SK-N-SH treated with all-trans-retinoic acid at 6 μM for 48 hours (cell line): ENCODE measurements around the gene TBC1D16.

Source experiments
- ATAC-seq: fragments of 200-7000 bp; cut with Tn5 transposase; 3 replicates; pipeline ENCODE4 v1.9.1; 2020; ENCODE audit warnings: mild to moderate bottlenecking, moderate library complexity
- ARNTL ChIP-seq: fragments of 450-650 bp; formaldehyde crosslinking; IDR thresholded peaks from 2 replicates; pipeline ENCODE4 v1.5.0; 2020; ENCODE audit warnings: low read depth, mild to moderate bottlenecking, moderate library complexity, borderline replicate concordance
- BACH2 ChIP-seq: fragments of 250-450 bp; sonication (Bioruptor Pico); IDR thresholded peaks from 2 replicates; pipeline ENCODE4 v1.9.0; 2021; ENCODE audit warnings: mild to moderate bottlenecking, borderline replicate concordance
- CREB5 ChIP-seq: fragments of 250-450 bp; sonication (Bioruptor Pico); IDR thresholded peaks from 2 replicates; pipeline ENCODE4 v1.5.1; 2020; ENCODE audit warnings: low read depth, mild to moderate bottlenecking, moderate library complexity
- CSDC2 ChIP-seq: fragments of 250-450 bp; sonication (Bioruptor Pico); IDR thresholded peaks from 2 replicates; pipeline ENCODE4 v1.5.0; 2020; ENCODE audit warnings: mild to moderate bottlenecking, moderate library complexity
- CSRNP3 ChIP-seq: fragments of 250-450 bp; sonication (Bioruptor Pico); IDR thresholded peaks from 2 replicates; pipeline ENCODE4 v1.5.1; 2021; ENCODE audit warnings: mild to moderate bottlenecking, moderate library complexity
- GLIS3 ChIP-seq: fragments of 250-450 bp; sonication (Bioruptor Pico); IDR thresholded peaks from 2 replicates; pipeline ENCODE4 v1.5.0; 2020; ENCODE audit warnings: mild to moderate bottlenecking, moderate library complexity
- ISL1 ChIP-seq: fragments of 250-450 bp; sonication (Bioruptor Pico); IDR thresholded peaks from 2 replicates; pipeline ENCODE4 v2.1.2; 2022; ENCODE audit warnings: mild to moderate bottlenecking, moderate library complexity
- OSR1 ChIP-seq: fragments of 250-450 bp; sonication (Bioruptor Pico); IDR thresholded peaks from 2 replicates; pipeline ENCODE4 v1.8.0; 2022; ENCODE audit warnings: moderate library complexity, mild to moderate bottlenecking, inconsistent platforms
- POU6F1 ChIP-seq: fragments of 250-450 bp; sonication (Bioruptor Pico); IDR thresholded peaks from 2 replicates; pipeline ENCODE4 v1.8.0; 2021; ENCODE audit warnings: low read depth, mild to moderate bottlenecking, moderate library complexity, borderline replicate concordance
- RARB ChIP-seq: fragments of 250-450 bp; sonication (Bioruptor Pico); IDR thresholded peaks from 2 replicates; pipeline ENCODE4 v1.8.0; 2021; ENCODE audit warnings: mild to moderate bottlenecking, moderate library complexity
- TCF4 ChIP-seq: fragments of 250-450 bp; sonication (Bioruptor Pico); IDR thresholded peaks from 2 replicates; pipeline ENCODE4 v1.8.0; 2021; ENCODE audit warnings: mild to moderate bottlenecking, moderate library complexity, borderline replicate concordance
- TOX ChIP-seq: fragments of 250-450 bp; sonication (Bioruptor Pico); IDR thresholded peaks from 2 replicates; pipeline ENCODE4 v1.8.0; 2021; ENCODE audit warnings: mild to moderate bottlenecking, moderate library complexity, borderline replicate concordance
- TSHZ2 ChIP-seq: fragments of 250-450 bp; sonication (Bioruptor Pico); IDR thresholded peaks from 2 replicates; pipeline ENCODE4 v1.5.0; 2020; ENCODE audit warnings: mild to moderate bottlenecking, moderate library complexity
- ZC3H10 ChIP-seq: fragments of 250-450 bp; sonication (Bioruptor Pico); IDR thresholded peaks from 2 replicates; pipeline ENCODE4 v1.5.1; 2021; ENCODE audit warnings: mild to moderate bottlenecking, moderate library complexity
- ZFP3 ChIP-seq: fragments of 250-450 bp; sonication (Bioruptor Pico); IDR thresholded peaks from 2 replicates; pipeline ENCODE4 v1.5.0; 2020; ENCODE audit warnings: mild to moderate bottlenecking, moderate library complexity
- ZFP30 ChIP-seq: fragments of 450-650 bp; formaldehyde crosslinking; IDR thresholded peaks from 2 replicates; pipeline ENCODE4 v1.5.0; 2022; ENCODE audit warnings: mild to moderate bottlenecking, moderate library complexity
- ZNF565 ChIP-seq: fragments of 450-650 bp; formaldehyde crosslinking; conservative IDR thresholded peaks from 2 replicates; pipeline ENCODE4 v1.5.0; 2020; ENCODE audit warnings: low read depth, mild to moderate bottlenecking, moderate library complexity
- ZNF8 ChIP-seq: fragments of 450-650 bp; formaldehyde crosslinking; IDR thresholded peaks from 2 replicates; pipeline ENCODE4 v1.5.0; 2020; ENCODE audit warnings: mild to moderate bottlenecking, moderate library complexity

TBC1D16 gene

GRCh38 chr17:80003969-80004368, 31.7 kb downstream of the TBC1D16 start:
- no peak for ATAC-seq
- TF ChIP-seq GLIS3 (CRISPR knock-in tag) (no peak), BACH2 (CRISPR knock-in tag) (no peak), TSHZ2 (CRISPR knock-in tag) (no peak), OSR1 (no peak), CSRNP3 (CRISPR knock-in tag) (no peak), POU6F1 (CRISPR knock-in tag) (no peak), TOX (CRISPR knock-in tag) (no peak), CREB5 (CRISPR knock-in tag) (no peak), ARNTL (CRISPR knock-in tag) (no peak), ZFP3 (CRISPR knock-in tag) (no peak), ZNF8 (no peak), CSDC2 (CRISPR knock-in tag) (no peak), ZC3H10 (CRISPR knock-in tag) (no peak)
- TF ChIP-seq, all 23 proteins: peak for 0

GRCh38 chr17:80002690-80003490, 32.8 kb downstream of the TBC1D16 start:
- ATAC-seq: no peak
- TF ChIP-seq ZFP30 (CRISPR knock-in tag) (no peak), TOX (CRISPR knock-in tag) (no peak), CREB5 (CRISPR knock-in tag) (no peak), POU6F1 (CRISPR knock-in tag) (no peak), ZNF565 (CRISPR knock-in tag) (no peak), CSDC2 (CRISPR knock-in tag) (no peak), OSR1 (no peak), CSRNP3 (CRISPR knock-in tag) (no peak), TCF4 (no peak), BACH2 (CRISPR knock-in tag) (no peak), RARB (CRISPR knock-in tag) (no peak), ISL1 (CRISPR knock-in tag) (no peak), TSHZ2 (CRISPR knock-in tag) (no peak), ZC3H10 (CRISPR knock-in tag) (no peak)
- TF ChIP-seq, all 23 proteins: peak for 0
